ENCODE results near the gene TRABD2B.

Gene TRABD2B

GRCh38 chr1:47840393-47841190 lies 156.6 kb downstream of the TRABD2B start:
- no peak overlapping the region for H3K4me2 ChIP-seq (ENCODE audit: low read length)

GRCh38 chr1:47839433-47839760 lies 157.8 kb downstream of the TRABD2B start:
- 0 out of 2 replicates have a peak, but pooled peaks cover 2% of the 10 kb centered on the region for H3K27me3 ChIP-seq (ENCODE audit: control insufficient read depth, low read length)
- H4K20me1 ChIP-seq (ENCODE audit: control insufficient read depth, insufficient read depth, low read depth, low read length), result no peaks in the 10 kb centered on the region
- TF ChIP-seq EZH2phosphoT487 (IDR thresholded peaks at IDR 0.05; ENCODE audit: borderline replicate concordance, low read length) (no peak), CTCF (IDR thresholded peaks at IDR 0.05; ENCODE audit: low read depth, low read length, poor library complexity, severe bottlenecking) (no peak)
- H3K4me3 ChIP-seq (ENCODE audit: low read length), result no peak overlapping the region
- H3K9me3 ChIP-seq (ENCODE audit: control insufficient read depth, insufficient read depth, low read length), result peaks cover 6% of the 10 kb centered on the region; the same call in 1 of the 2 replicates
- H3K9me2 ChIP-seq (replicated peaks; ENCODE audit: control insufficient read depth, low read length), result no peaks in the 10 kb centered on the region
- H3F3A ChIP-seq (ENCODE audit: control insufficient read depth, insufficient read depth), result no peaks in the 10 kb centered on the region
- H3K36me3 ChIP-seq (ENCODE audit: control insufficient read depth, low read length), result no peaks in the 10 kb centered on the region
- H3K4me2 ChIP-seq (ENCODE audit: low read length), result no peak overlapping the region
- no peaks in the 10 kb centered on the region for H3K4me1 ChIP-seq (ENCODE audit: control insufficient read depth, low read length)
- no peaks in the 10 kb centered on the region for H3K79me2 ChIP-seq (ENCODE audit: control insufficient read depth, low read length)
- H3K27ac ChIP-seq (ENCODE audit: low read depth, low read length), result no peak overlapping the region

More at GRCh38 chr1:47840393-47841190, 156.6 kb downstream of the TRABD2B start:
- Histone ChIP-seq H3K4me1 (ENCODE audit: control insufficient read depth, low read length) (no peaks in the 10 kb centered on the region), H3K4me3 (ENCODE audit: low read length) (no peak overlapping the region), H3K36me3 (ENCODE audit: control insufficient read depth, low read length) (no peaks in the 10 kb centered on the region), H3K79me2 (ENCODE audit: control insufficient read depth, low read length) (no peaks in the 10 kb centered on the region), H3K27ac (ENCODE audit: low read depth, low read length) (no peak overlapping the region), H4K20me1 (ENCODE audit: control insufficient read depth, insufficient read depth, low read depth, low read length) (no peaks in the 10 kb centered on the region), H3K9me2 (replicated peaks; ENCODE audit: control insufficient read depth, low read length) (no peaks in the 10 kb centered on the region), H3F3A (ENCODE audit: control insufficient read depth, insufficient read depth) (no peaks in the 10 kb centered on the region), H3K9me3 (ENCODE audit: control insufficient read depth, insufficient read depth, low read length) (peaks cover 2% of the 10 kb centered on the region; the same call in 1 of the 2 replicates), H3K27me3 (ENCODE audit: control insufficient read depth, low read length) (0 out of 2 replicates have a peak, but pooled peaks cover 2% of the 10 kb centered on the region)
- no peak for TF ChIP-seq EZH2phosphoT487 (IDR thresholded peaks at IDR 0.05; ENCODE audit: borderline replicate concordance, low read length)
- TF ChIP-seq CTCF (IDR thresholded peaks at IDR 0.05; ENCODE audit: low read depth, low read length, poor library complexity, severe bottlenecking), result no peak

- H3K4me1 ChIP-seq (ENCODE audit: control insufficient read depth, low read length), result no peaks in the 10 kb centered on the region
Observed at GRCh38 chr1:47838562-47839432, 158.4 kb downstream of the TRABD2B start.

More at GRCh38 chr1:47838562-47839432, 158.4 kb downstream of the TRABD2B start:
- Histone ChIP-seq H3K36me3 (ENCODE audit: control insufficient read depth, low read length) (no peaks in the 10 kb centered on the region), H3K9me2 (replicated peaks; ENCODE audit: control insufficient read depth, low read length) (no peaks in the 10 kb centered on the region), H3K27ac (ENCODE audit: low read depth, low read length) (no peak overlapping the region), H3K4me3 (ENCODE audit: low read length) (no peak overlapping the region), H3K9me3 (ENCODE audit: control insufficient read depth, insufficient read depth, low read length) (peaks cover 6% of the 10 kb centered on the region; the same call in 1 of the 2 replicates), H3K4me2 (ENCODE audit: low read length) (no peak overlapping the region), H3K27me3 (ENCODE audit: control insufficient read depth, low read length) (0 out of 2 replicates have a peak, but pooled peaks cover 2% of the 10 kb centered on the region), H4K20me1 (ENCODE audit: control insufficient read depth, insufficient read depth, low read depth, low read length) (no peaks in the 10 kb centered on the region), H3F3A (ENCODE audit: control insufficient read depth, insufficient read depth) (no peaks in the 10 kb centered on the region), H3K79me2 (ENCODE audit: control insufficient read depth, low read length) (no peaks in the 10 kb centered on the region)
- TF ChIP-seq CTCF (IDR thresholded peaks at IDR 0.05; ENCODE audit: low read depth, low read length, poor library complexity, severe bottlenecking), result no peak
- TF ChIP-seq EZH2phosphoT487 (IDR thresholded peaks at IDR 0.05; ENCODE audit: borderline replicate concordance, low read length), result no peak
